ENCODE measurements around the gene GALNT9.

GALNT9 gene

DNA sequence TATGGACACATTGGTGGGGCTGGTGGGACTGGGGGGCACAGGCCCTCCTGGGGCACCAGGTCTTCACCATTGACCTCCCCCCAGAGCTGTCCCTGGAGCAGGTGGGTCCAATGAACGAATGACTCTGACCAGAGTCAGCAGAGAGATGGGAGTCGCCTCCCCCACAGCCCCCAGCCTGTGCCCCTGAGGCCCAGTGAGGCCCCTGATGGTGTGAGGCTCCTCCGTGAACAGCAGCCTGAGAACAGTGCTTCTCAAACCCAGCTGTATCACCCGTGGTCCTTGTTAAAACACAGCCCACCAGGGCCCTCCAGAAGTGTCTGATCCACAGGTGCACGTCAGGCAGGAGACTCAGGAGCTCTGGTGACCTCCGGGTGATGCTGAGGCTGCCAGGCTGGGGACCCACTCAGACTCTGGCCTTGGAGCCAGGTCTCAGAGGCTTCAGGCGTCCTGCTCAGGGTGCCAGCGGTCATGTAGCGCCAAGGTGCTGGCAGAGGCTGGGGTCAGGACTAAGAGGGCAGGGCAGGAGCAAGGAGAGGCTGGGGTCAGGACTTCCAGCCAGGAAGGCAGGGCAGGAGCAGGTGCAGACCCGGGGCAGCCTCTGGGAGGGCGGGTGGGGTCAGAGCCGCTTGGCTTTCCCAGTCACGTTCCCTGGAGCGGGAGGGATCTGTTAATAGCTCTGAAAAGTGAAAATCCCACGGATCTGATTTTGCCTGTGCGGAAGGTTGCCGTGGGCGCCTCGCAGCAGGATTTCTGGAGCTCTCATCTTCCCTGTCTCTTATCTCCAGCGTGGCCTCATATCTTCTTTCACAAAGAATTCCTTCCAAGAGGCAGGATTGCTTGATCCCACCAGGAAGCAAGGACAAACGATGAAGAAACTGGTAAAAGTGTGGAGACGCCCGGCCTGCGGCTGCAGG, 35.0 kb downstream of the GALNT9 start (continued):
- TF ChIP-seq, protein P1, sequence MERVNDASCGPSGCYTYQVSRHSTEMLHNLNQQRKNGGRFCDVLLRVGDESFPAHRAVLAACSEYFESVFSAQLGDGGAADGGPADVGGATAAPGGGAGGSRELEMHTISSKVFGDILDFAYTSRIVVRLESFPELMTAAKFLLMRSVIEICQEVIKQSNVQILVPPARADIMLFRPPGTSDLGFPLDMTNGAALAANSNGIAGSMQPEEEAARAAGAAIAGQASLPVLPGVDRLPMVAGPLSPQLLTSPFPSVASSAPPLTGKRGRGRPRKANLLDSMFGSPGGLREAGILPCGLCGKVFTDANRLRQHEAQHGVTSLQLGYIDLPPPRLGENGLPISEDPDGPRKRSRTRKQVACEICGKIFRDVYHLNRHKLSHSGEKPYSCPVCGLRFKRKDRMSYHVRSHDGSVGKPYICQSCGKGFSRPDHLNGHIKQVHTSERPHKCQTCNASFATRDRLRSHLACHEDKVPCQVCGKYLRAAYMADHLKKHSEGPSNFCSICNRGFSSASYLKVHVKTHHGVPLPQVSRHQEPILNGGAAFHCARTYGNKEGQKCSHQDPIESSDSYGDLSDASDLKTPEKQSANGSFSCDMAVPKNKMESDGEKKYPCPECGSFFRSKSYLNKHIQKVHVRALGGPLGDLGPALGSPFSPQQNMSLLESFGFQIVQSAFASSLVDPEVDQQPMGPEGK (CRISPR knock-in tag; IDR thresholded peaks at IDR 0.05; ENCODE audit: borderline replicate concordance) = no peak
- no peak for TF ChIP-seq ZFP30 (CRISPR knock-in tag; IDR thresholded peaks at IDR 0.05)
- TF ChIP-seq, protein P2, sequence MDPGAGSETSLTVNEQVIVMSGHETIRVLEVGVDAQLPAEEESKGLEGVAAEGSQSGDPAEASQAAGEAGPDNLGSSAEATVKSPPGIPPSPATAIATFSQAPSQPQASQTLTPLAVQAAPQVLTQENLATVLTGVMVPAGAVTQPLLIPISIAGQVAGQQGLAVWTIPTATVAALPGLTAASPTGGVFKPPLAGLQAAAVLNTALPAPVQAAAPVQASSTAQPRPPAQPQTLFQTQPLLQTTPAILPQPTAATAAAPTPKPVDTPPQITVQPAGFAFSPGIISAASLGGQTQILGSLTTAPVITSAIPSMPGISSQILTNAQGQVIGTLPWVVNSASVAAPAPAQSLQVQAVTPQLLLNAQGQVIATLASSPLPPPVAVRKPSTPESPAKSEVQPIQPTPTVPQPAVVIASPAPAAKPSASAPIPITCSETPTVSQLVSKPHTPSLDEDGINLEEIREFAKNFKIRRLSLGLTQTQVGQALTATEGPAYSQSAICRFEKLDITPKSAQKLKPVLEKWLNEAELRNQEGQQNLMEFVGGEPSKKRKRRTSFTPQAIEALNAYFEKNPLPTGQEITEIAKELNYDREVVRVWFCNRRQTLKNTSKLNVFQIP (CRISPR knock-in tag; IDR thresholded peaks at IDR 0.05; ENCODE audit: borderline replicate concordance, low read depth) = no peak
- TF ChIP-seq CSDC2 (CRISPR knock-in tag; IDR thresholded peaks at IDR 0.05) = no peak
- no peak for TF ChIP-seq ISL1 (CRISPR knock-in tag; IDR thresholded peaks at IDR 0.05)
- no peak for TF ChIP-seq ZNF8 (CRISPR knock-in tag; IDR thresholded peaks at IDR 0.05)
- no peak for TF ChIP-seq GLIS3 (CRISPR knock-in tag; IDR thresholded peaks at IDR 0.05)

DNA sequence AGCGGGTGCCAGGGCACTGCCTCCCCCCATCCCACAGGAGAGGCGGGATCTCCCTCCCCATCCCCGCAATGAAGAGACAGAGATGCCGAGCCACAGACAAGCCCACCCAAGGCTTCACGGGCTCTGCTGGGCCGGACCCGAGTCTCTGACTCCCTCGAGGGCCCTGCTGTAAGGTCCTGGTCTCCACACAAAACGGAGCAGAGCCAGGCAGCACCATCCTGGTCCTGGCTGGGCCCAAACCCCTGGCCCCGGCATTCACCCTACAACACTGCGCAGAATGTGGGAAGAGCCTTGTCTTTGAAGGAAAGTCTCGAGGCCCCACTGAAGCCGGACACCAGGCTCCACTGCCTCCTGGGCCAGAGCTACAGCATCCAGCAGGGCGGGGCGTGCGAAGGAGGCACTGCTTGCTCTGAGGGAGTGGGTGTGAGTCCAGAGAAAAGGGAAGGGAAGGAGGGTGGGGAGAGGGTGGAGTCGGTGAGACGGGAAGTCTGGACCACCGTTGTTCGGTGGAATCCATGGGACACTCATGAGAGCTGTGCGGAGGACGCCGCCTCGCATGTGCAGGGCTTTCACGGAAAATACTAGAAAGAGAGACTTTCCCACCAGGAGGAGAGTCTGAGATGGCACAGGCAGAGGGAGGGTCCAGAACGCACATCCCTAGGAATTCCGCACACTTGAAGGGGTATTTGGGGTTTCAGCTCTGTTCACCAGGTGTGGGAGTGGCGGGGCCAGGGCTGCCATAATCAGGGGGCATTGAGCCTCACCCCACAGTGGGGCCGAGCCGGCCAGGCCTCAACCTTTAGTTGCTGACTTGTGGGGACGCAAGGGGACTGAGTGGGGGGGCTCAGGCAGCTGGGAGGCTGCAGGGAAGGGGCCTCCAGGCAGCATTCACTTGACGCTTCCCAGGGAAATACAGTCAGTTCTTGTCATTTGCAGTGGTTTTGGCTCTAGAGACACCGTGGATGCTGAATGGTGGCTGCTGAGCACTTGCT, 36.8 kb downstream of the GALNT9 start:
- ATAC-seq = no peak
- TF ChIP-seq, protein P1 (CRISPR knock-in tag; IDR thresholded peaks at IDR 0.05; ENCODE audit: borderline replicate concordance) = no peak
- TF ChIP-seq TOX (CRISPR knock-in tag; IDR thresholded peaks at IDR 0.05; ENCODE audit: borderline replicate concordance) (no peak), ESRRG (CRISPR knock-in tag; IDR thresholded peaks at IDR 0.05) (no peak), ZFP30 (CRISPR knock-in tag; IDR thresholded peaks at IDR 0.05) (no peak)
- TF ChIP-seq, protein P3, sequence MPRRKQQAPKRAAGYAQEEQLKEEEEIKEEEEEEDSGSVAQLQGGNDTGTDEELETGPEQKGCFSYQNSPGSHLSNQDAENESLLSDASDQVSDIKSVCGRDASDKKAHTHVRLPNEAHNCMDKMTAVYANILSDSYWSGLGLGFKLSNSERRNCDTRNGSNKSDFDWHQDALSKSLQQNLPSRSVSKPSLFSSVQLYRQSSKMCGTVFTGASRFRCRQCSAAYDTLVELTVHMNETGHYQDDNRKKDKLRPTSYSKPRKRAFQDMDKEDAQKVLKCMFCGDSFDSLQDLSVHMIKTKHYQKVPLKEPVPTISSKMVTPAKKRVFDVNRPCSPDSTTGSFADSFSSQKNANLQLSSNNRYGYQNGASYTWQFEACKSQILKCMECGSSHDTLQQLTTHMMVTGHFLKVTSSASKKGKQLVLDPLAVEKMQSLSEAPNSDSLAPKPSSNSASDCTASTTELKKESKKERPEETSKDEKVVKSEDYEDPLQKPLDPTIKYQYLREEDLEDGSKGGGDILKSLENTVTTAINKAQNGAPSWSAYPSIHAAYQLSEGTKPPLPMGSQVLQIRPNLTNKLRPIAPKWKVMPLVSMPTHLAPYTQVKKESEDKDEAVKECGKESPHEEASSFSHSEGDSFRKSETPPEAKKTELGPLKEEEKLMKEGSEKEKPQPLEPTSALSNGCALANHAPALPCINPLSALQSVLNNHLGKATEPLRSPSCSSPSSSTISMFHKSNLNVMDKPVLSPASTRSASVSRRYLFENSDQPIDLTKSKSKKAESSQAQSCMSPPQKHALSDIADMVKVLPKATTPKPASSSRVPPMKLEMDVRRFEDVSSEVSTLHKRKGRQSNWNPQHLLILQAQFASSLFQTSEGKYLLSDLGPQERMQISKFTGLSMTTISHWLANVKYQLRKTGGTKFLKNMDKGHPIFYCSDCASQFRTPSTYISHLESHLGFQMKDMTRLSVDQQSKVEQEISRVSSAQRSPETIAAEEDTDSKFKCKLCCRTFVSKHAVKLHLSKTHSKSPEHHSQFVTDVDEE (CRISPR knock-in tag; IDR thresholded peaks at IDR 0.05) = no peak

DNA sequence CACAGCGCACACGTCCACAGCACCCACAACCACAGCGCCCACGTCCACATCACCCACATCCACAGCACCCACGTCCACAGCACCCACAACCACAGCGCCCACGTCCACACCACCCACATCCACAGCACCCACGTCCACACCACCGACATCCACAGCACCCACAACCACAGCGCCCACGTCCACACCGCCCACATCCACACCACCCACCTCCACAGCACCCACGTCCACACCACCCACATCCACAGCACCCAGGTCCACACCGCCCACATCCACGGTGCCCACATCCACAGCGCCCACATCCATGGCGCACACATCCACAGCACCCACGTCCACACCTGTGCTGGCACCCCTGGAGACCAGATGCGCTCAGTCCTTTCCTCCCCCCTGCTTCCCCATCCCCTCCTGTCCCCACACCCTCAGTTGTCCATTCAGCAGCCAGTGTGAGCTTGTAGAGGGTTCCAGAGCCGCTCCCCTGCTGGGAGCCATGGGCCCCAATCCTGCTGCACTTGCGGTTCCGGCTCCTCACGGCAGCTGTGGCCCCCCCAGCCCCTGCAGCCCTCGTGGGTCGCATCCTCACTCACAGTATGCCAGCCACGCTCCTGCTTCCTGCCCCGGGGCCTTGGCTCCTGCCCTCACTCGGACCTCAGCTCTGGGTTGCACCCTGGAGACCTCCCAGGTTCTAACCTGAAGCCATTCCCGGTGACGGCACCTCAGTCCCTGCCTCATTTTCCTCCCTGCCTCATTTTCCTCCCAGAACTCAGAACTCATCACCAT, 37.8 kb downstream of the GALNT9 start:
- ATAC-seq = no peak

More for the DNA sequence above, 37.8 kb downstream of the GALNT9 start:
- TF ChIP-seq PPARA (CRISPR knock-in tag; IDR thresholded peaks at IDR 0.05; ENCODE audit: borderline replicate concordance) = no peak
- no peak for TF ChIP-seq RARB (CRISPR knock-in tag; IDR thresholded peaks at IDR 0.05)
- no peak for TF ChIP-seq ZFP30 (CRISPR knock-in tag; IDR thresholded peaks at IDR 0.05)
- no peak for TF ChIP-seq ZC3H10 (CRISPR knock-in tag; IDR thresholded peaks at IDR 0.05)
- TF ChIP-seq, protein P2 (CRISPR knock-in tag; IDR thresholded peaks at IDR 0.05; ENCODE audit: borderline replicate concordance, low read depth) = no peak
- TF ChIP-seq, protein P3 (CRISPR knock-in tag; IDR thresholded peaks at IDR 0.05) = no peak
- no peak for TF ChIP-seq ZNF565 (CRISPR knock-in tag; conservative IDR thresholded peaks at IDR 0.05; ENCODE audit: low read depth)
- TF ChIP-seq ZFP3 (CRISPR knock-in tag; IDR thresholded peaks at IDR 0.05) = no peak
